GM19372 (cell line): ENCODE data around the gene SENP1.

Experiments used
- ATAC-seq: cut with Tn5 transposase; IDR thresholded peaks from one replicate; pipeline ENCODE4 v1.9.1; 2021; ENCODE audit warnings: mild to moderate bottlenecking, low read depth, moderate library complexity; ENCODE audit not compliant: unreplicated experiment

The SENP1 gene

DNA sequence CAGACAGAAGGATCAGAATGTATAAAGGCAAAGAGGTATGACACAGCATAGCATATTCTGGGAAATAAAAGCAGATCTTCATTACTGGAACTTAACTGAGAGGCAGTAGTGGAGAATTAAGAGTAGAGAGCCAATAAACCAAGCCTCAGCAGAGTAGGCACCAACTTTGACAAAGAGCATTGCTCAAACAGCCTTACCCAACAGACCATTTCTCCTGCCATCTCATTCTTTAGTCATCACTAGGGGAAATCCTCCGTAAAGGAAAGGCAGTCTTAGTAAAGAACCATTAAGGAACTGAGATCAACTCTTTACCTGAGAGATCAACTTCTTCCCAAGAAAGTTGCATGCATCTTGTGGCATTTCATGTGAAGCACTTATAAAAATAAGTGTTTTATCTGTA lies 36.6 kb downstream of the SENP1 start:
- no peak for ATAC-seq

- ATAC-seq = no peak
Measured at GRCh38 chr12:48068457-48068856, 37.4 kb downstream of the SENP1 start.

DNA sequence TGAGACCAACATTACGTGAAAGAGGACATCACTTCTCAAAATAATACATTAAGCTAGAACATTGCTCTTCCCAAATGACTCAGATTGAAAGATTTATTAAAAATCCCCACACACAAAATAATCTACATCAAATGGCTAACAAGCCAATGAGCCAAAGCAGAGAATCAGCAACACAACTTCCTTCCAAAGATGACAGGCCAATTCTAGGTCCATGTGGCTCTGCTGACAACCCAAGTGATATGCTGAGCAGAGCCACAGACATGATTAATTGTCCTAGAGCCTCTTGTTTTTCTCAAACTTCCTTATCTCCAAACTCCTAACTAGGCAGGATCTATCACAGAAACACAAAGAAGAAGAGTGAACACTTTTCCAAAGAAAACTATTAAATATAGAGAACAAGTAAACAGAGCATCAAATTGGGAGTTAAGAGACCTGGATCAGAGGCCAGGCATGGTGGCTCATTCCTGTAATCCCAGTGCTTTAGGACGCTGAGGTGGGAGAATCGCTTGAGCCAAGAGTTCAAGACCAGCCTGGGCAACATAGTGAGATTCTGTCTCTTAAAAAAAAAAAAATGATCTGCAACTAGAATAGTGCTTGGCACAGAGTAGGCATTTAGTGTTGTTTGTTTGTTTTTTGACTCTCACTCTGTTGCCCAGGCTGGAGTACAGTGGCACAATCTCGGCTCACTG lies 38.5 kb downstream of the SENP1 start:
- no peak for ATAC-seq

DNA sequence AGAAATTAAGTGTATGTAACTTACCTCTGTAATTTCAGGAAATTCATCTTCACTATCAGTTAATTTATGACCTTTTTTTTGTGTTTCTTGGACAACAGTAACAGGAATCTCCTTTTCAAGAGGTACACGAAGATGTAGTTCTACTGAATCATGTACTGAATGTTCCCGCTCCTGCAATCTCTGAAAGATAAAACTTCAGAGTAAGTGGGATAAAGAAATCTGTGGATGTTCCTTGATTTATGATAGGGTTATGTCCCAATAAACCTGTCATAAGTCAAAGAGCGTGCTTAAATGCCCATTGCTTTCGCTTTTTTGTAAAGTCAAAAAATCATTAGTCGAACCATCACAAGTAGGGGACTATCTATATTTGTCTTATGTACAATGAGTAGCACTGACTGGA lies 40.8 kb downstream of the SENP1 start:
- ATAC-seq = no peak

DNA sequence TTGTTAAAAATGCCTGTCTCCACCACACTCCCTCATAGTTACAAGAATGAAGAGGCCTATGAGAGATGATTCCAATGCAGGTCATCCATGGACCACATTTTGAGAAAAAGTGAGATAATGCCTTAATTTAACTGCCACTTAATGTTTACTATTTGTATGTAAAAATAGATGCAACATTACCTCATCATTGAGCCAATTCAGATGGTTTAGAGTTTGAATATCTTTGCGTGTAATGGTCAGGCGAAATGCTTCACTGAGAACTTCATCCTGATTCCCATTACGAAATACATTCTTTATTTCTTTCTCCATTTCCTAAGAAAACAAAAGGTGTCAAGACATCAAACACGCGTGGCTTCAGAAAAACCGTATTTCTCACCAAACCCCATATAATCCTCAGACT lies 42.3 kb downstream of the SENP1 start:
- no peak for ATAC-seq

DNA sequence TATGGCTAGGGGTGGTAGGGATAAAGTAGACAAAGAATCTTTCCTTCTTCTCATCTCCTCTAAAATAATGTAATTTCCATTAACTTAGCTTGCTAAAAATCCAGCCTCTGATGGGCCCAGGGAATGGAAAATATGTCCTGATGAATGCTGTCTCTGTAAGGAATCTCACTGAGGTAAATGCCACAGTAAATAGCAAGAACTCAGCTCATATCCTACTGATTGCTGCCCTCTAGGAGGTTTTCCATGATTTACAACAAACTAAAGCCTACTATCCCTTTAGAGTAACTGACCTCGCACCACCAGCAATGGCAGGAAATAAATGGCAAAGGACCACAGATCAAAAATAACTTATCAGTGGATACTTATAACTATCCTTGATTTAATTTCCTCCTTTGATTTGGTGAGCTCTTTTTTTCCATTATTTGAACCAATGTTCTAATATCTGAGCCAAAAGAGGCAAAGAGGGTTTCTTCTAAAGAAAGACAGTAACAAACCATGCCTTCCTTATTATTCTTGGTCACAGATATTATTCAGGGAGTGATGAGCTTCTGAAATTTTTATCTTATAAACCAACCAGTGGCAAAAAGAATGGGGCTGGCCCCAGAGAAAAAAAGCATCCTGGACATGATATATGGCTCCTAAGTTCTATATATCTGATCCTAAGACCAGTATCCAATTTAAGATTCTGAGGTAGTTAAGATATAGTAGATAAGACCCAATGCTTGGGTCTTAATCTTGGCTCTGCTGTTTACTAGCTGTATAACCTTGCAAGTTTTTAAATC lies 43.8 kb downstream of the SENP1 start:
- ATAC-seq = no peak

GRCh38 chr12:48060474-48060873 lies 45.4 kb downstream of the SENP1 start:
- ATAC-seq = no peak

DNA sequence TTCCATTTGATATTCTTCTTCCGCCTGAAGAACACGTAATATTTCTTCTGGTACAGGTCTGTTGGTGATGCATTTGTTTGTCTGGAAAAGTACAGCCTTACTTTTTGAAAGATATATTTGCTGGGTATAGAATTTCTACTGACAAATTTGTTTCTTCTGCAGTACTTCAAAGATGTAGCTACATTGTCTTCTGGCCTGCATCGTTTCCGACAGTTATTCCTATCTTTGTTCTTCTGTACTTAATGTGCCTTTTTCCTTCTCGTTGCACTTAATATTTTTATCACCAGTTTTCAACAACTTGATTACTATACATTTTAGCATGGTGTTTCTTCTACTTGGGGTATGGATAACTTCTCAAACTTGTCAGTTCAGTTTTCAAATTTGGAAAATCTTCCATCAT lies 47.1 kb downstream of the SENP1 start:
- ATAC-seq = no peak

DNA sequence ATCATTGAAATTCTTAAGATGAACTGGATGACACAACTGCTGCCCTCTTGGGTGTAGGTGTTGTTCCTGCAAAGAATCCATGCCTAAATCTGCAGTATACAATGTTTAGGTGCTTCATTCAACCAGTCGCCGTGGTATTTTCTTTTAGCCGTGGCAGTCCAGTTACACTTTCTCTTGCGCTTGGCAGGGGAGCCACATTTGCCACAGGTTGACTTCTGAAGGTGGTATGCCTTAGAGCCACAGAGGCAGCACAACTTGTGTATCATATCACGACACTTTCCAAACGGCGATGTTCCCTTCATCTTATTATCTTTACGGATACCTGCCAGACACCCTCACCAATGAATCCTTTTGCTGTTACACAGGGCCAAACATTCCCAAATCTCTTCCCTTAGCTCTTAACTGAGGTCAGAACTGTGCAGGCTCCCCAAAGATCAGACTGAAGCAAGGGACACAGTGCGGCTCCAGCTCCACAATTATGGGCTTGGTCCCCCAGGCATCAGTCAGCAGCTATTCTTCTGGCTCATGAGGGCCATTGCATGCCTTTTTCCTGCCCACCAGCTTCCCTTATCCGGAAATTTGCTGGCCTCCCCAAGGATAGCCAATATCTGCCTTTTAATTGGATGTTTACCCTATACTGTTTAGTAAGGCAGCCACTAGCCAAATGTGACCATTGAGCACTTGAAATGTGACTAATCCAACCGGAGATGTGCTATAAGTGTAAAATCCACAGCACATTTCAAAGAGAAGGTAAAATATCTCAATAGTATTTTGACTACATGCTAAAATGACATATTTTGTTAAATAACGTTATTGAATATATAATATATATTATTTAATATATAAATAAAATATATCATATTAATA lies 50.7 kb downstream of the SENP1 start:
- ATAC-seq = no peak

DNA sequence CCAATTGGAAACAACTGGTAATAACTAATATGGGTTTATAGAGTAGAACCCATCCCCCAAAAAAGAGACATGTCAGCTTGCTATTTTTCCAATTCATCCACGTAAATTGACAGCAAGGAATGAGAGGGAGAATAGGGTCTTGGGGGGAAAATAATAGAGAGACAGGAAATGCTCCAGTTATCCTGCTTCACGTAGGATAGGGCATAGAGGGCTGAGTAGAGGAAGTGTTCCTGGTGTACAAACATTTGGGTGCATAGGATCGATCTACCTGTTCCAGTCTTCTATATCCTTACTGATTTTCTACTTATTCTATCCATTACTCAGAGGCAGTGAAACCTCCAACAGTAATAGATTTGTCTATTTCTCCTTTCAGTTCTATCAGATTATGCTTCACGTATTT lies 52.0 kb downstream of the SENP1 start:
- no peak for ATAC-seq

GRCh38 chr12:48053122-48053521 lies 52.8 kb downstream of the SENP1 start:
- no peak for ATAC-seq

DNA sequence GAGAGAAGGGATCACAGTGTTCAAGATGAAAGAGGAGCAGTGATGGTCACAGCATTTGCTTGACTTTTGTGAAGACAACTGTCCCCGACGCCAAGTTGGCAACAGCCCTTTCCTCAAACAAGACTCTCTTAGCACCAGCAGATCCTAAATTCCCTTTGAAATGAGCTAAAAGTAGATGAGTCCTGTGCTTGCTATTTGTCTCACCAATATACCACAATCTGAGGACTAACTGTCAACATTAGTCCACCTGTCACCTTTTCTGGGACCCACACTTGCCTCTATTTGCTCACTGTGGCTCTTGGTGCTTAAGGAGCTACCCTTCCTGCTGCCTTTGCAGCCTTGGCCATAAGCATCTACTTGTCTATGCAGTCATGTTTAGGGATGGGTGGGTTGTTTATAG lies 54.2 kb downstream of the SENP1 start:
- ATAC-seq = no peak

DNA sequence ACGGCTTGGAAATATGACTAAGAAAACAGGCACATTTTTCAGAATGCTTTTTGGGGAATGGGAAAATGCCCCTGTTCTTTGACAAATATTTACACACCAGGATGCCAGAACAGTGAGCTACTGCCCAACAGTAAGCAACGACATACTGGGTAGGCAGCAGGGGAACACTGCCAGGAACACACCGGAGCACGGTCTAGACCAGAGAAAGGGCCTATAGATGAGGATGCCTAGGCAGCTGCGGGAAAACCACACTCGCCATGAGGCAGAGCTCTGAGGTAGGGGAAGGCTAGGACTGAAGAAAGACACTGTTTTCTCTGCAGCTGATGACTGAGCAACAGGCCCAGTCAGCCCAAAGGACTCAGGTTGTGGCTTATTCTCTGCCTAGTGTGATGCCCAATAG lies 55.7 kb downstream of the SENP1 start:
- ATAC-seq = no peak

DNA sequence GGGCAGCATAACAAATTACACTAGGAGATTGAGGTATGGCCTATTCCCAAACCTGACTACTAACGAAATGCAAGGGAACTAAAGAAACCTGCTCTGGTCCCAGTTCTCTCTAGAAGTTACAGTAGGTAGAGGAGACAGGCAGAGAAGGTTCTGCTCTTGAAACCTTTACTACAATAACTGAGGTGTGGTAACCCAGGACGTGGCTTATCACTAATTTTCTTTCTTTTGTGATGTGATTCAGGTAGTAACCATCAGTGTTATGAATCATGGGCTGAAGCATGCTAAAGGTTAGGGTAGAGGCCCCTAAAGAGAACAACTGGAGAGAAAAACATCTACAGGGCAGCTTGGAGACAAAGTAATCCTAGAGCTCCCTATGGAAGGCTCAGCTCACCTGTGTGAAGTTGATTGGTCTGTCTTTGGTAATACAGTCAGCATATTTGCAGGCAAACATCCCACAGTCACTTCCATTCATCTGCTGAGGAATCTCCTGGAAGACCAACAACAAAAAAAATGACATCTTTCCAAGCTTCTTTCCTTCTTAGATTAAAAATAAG lies 59.8 kb downstream of the SENP1 start:
- no peak for ATAC-seq

DNA sequence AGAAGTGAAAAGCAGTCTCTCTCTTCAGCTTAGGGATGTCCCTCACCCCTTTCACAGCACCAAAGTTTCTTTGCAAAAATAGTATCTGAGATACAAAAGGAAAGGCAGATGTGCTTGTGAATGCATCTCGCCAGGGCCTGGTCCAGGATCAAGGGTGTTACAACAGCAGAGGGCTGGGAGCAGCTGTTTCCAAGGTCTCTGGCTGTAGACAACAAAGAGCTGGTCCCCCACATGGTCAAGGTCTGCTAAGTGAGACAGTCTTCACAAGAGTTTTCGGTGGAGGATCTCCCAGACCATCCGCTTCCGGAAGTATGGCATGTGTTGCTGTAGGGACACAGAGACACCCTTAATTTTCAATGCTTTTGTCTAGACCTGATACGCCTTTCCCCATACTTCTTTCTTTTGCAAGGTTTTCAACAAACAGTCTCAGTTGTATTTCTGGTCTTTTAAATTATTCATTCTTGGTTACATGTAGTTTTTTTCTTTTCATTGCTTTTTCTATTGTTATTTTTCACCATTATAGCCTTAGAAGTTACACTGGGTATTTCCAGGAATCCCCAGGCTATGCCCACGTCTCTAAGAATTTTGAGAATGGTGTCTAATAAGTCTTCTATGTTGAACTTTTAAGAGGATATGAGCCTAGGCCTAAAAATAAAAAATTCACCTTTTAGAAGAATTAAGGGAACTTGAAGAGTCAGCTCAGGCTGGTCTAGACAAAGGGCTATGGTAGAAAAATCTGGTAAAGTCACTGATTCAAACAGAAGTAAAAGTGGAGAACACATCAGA lies 60.6 kb downstream of the SENP1 start:
- no peak for ATAC-seq

DNA sequence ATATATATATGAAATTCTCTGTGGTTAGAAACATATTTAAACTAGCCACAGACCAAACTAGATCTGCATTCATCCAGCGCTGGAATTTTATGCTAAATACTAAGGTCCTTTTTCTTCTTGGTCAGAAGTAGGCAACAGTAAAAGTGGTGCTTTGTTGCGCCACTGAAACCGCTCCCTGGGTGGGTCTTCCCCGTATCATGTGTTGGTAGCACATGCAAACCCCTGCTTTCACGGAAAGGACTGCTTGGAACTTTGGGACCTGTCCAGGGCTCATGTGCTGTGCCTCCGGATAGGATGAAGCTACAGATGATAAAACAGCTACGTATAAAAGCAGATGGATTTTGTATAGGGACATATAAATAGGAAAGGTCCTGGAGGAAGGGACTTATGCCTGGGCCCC lies 61.5 kb downstream of the SENP1 start:
- no peak for ATAC-seq

- no peak for ATAC-seq
Measured at GRCh38 chr12:48043771-48044170, 62.1 kb downstream of the SENP1 start.

GRCh38 chr12:48041591-48042423 lies 64.1 kb downstream of the SENP1 start:
- ATAC-seq = no peak

DNA sequence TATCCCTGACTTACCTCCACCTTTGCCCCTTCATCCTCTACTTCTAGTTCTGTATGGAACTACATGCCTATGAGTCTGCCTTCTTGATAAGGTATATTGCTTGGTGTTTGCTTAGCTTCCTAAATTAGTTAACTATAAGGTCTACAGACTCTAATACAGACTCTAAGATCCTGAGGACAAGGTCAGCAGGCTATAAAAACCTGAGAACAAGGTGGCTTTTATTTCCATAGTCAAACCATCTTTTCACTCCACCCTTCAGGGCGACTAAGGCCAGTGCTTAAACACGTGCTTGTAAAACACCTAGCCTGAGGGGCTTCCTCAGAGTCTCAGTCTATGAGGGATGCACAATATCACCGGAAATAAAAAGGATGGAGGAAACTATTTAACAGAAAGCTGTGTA lies 65.5 kb downstream of the SENP1 start:
- no peak for ATAC-seq
